GM21619 (cell line): ENCODE measurements around the gene OR5T3.
"Not testable (repeated sequence)": the region's sequence is repeated elsewhere in the genome, so short reads cannot be mapped to it uniquely, and the experiment has no call there.

ENCODE experiments used
- ATAC-seq: cut with Tn5 transposase; IDR thresholded peaks from one replicate; pipeline ENCODE4 v1.9.1; 2021; ENCODE audit not compliant: unreplicated experiment

OR5T3 gene

GRCh38 chr11:56251954-56252353 is at the start of gene OR5T3:
OR5T3 (plus strand) TSS chr11:56252254; CDS start chr11:56252254, 0 bp downstream.
- ATAC-seq: no peak

- ATAC-seq: no peak
Measured at GRCh38 chr11:56207790-56208189, 44.3 kb upstream of the OR5T3 start.

DNA sequence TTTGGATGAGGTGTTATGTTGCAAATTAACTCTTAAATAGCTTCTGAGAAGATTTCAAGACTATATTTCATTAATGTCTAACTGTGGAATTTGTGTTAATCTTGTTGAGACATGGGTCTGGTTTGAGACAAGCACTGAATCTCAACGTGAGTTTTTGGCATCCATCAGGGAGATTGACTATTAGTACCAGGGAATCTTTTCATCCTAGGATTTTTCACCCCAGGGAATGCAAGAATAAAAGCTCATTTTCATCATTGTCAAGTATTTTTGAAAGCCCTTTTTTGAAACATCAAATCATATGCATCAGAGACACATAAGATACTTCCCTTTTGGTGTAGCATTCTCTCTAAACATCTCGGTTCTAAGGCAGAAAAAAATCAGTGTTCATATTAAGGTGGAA is 37.5 kb upstream of the OR5T3 start:
- ATAC-seq: no peak

DNA sequence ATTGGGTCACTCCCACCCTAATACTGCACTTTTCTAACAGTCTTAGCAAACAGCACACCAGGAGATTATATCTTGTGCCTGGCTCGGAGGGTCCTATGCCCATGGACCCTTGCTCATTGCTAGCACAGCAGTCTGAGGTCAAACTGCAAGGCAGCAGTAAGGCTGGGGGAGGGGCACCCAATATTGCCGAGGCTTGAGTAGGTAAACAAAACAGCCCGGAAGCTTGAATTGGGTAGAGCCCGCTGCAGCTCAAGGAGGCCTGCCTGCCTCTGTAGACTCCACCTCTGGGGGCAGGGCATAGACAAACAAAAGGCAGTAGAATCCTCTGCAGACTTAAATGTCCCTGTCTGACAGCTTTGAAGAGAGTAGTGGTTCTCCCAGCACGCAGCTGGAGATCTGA is 32.3 kb upstream of the OR5T3 start:
- ATAC-seq: not testable (repeated sequence)

DNA sequence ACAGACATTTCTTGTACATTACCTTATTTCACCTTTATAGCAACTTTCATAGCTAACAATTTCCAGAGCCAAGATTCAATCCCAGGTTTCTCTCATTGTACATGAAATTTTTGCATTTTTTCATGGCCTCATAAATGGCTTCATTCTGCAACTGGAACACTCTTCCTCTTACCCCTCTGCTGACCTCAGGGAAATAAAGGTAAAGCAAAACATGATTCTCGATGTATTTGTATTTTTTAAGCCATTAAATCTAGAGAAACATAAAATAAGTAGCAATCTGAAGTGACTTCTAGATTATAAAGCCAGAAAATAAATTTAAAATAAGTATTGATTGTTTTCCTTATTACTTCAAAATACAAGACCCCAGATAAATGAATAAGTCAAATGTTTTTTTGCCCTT is 17.9 kb upstream of the OR5T3 start, which contains the start of gene OR5T2:
Gene OR5T2 (minus strand): TSS at position 101 of the 400 bp plus-strand sequence. CDS start 1,193 bp downstream, outside the sequence.
- ATAC-seq: no peak

DNA sequence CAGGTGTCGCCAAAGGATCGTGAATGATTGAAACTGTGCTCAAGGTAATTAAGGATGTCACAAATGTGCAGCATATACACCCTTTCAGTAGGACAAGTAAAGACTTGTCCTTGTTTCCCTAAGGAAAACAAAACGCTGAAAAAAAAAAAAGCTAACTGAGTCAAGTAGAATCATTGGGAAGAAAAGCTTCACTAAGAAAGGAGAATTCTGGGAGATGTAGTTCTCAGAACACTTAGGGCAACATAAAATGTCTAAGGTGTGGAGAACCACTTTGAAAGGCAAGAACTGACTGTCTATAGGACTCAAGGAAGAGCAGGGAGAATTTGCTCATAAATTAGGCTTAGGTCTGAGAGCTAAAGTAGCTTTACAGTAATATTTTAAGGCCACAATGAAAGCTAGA is 19.0 kb downstream of the OR5T3 start:
- no peak for ATAC-seq

DNA sequence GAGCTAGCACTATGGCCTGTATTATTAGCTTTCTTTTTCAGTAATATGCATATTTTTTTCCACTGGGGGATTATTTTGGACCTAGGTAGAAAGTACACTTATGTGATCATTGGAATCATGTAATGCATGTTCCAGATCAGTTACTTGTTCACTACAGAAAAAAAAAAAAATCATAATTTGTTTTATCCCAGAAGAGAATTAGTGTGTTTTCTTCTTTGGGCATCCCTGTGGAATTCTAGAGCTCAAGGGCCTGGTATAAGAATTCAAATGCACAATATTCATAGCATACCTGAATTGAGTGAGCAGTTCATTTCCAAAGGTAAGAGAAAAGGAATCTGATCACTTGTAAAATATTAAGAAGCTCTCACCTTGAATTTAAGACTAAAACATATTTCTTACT is 21.8 kb downstream of the OR5T3 start, which contains the start of gene OR5T1:
Gene OR5T1 (plus strand): TSS at position 301 of the 400 bp plus-strand sequence. CDS start 1,485 bp downstream, outside the sequence.
- no peak for ATAC-seq

GRCh38 chr11:56292154-56292553 is 40.1 kb downstream of the OR5T3 start, which contains the start of gene OR8H1:
OR8H1 (minus strand) TSS chr11:56292254; CDS start chr11:56291062, 1,192 bp downstream.
- ATAC-seq: no peak

- ATAC-seq: no peak
Measured at GRCh38 chr11:56296898-56297297, 44.8 kb downstream of the OR5T3 start.
